GM20000 (cell line): ENCODE results near the gene HOMER2.
"Not testable (repeated sequence)": the region's sequence is repeated elsewhere in the genome, so short reads cannot be mapped to it uniquely, and the experiment has no call there.

Source experiments
- DNase-seq: peaks from one replicate; pipeline ENCODE4 v3.0.0; 2012; ENCODE audit warnings: low spot score
- TF ChIP-seq, protein P1 (sequence below): IDR thresholded peaks from 2 replicates; pipeline ENCODE4 v1.5.1; 2012; ENCODE audit warnings: mild to moderate bottlenecking, control low read depth; ENCODE audit errors: extremely low read depth, missing control alignments

HOMER2 gene

DNA sequence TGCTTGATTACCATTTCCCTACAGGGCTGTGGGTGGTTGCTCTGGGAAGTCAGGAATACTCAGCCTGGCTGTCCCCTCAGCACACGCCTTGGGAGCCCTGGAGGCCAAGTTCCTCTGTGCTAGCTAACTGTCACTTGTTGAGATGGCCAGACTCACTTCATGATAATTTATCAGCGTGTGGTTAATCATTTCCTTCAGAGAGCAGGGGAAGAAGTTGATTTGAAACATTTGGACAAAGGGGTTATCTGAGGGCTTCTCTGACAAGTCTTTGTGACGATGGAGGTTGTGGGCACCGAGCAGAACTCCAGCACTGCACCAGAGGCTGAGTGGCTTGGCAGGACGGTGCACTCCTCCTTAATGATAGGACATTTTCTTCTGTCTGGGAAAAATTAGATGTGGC is 81.2 kb downstream of the HOMER2 start:
- TF ChIP-seq, protein P1, sequence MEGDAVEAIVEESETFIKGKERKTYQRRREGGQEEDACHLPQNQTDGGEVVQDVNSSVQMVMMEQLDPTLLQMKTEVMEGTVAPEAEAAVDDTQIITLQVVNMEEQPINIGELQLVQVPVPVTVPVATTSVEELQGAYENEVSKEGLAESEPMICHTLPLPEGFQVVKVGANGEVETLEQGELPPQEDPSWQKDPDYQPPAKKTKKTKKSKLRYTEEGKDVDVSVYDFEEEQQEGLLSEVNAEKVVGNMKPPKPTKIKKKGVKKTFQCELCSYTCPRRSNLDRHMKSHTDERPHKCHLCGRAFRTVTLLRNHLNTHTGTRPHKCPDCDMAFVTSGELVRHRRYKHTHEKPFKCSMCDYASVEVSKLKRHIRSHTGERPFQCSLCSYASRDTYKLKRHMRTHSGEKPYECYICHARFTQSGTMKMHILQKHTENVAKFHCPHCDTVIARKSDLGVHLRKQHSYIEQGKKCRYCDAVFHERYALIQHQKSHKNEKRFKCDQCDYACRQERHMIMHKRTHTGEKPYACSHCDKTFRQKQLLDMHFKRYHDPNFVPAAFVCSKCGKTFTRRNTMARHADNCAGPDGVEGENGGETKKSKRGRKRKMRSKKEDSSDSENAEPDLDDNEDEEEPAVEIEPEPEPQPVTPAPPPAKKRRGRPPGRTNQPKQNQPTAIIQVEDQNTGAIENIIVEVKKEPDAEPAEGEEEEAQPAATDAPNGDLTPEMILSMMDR: no peak
- no peak for DNase-seq

DNA sequence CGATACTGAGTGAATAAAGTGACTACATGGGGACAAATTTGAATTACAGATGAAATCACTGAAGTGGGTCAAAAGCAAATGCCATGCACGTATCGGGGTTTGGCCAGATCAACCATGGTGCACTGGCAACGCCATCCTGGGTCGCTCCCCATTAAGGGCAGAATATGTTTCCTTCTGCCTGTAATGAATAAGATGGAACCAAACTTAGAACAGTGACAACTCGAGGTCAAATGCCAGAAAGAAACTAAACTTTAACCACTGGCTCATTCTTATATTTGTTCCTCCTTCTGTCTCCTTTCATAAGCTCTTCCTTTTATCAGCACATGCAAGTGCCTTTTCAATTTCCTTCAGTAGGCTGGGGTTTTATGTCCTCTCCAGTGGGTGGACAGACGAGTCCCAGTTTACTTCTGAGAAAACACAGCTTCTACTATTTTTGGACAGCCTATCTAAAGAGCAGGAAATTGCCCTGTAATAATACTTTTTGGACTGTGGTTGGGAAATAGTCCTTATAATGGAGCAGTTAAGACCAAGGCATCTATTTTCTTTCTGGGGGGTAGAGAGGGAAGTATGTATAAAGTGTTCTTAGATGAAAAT is 81.7 kb downstream of the HOMER2 start:
- TF ChIP-seq, protein P1: no peak
- no peak for DNase-seq

DNA sequence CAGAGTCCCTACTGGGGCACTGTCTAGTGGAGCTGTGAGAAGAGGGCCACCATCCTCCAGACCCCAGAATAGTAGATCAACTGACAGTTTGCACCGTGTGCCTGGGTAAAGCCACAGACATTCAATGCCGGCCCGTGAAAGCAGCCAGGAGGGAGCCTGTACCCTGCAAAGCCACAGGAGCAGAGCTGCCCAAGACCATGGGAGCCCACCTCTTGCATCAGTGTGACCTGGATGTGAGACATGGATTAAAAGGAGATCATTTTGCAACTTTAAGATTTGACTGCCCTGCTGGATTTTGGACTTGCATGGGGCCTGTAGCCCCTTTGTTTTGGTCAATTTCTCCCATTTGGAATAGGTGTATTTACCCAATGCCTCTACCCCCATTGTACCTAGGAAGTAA is 86.5 kb downstream of the HOMER2 start:
- not testable (repeated sequence) for DNase-seq

DNA sequence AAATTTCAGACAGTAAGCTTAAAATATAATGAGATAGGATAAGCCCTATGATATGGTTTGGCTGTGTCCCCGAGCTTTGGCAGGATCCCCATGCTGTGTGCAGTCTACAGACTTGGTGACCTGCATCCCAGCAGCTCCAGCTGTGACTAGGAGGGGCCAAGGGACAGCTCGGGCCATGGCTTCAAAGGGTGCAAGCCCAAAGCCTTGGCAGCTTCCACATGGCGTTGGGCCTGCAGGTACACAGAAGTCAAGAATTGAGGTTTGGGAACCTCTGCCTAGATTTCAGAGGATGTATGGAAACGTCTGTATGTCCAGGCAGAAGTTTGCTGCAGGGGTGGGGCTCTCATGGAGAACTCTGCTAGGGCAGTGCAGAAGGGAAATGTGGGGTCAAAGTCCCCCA is 86.9 kb downstream of the HOMER2 start:
- DNase-seq: not testable (repeated sequence)

DNA sequence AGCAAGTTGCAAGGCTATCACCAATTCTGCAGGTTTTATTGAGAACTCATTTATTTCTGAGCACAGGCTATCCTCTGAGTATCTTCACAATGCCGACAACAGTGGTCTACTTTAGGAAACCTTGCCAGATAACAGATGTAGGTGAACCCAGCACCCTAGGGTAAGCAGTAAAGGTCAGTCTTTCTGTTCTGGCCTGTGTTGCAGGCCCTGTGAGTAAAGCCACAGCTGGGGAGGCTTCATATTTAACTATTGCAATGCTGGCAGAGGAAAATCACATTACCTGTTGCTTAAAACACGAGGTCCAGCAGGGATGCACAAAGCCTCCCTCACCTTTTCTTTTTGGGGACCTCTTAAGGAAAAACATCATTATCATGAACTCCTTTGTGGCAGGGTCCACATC is 87.6 kb downstream of the HOMER2 start:
- TF ChIP-seq, protein P1: no peak
- DNase-seq: no peak

DNA sequence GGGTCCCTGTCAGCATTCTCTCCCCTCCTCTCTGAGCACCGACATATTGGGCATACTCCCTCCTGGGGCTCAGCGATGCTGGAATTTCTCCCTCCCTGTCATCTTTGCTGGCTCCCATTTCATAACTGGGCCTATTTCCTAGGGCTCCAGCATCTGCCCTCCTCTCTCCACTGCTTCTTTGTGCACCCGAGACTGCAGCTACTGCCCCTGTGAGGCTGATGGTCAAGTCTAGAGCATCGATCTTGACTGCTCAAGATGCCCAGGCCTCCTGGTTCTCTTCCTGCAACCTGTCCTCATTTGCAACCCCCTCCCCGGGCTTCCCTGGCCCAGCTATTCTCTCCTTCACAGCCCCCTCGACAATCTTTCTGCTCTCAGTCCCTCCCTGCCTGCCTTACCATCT is 89.6 kb downstream of the HOMER2 start:
- no peak for DNase-seq
- TF ChIP-seq, protein P1: no peak

DNA sequence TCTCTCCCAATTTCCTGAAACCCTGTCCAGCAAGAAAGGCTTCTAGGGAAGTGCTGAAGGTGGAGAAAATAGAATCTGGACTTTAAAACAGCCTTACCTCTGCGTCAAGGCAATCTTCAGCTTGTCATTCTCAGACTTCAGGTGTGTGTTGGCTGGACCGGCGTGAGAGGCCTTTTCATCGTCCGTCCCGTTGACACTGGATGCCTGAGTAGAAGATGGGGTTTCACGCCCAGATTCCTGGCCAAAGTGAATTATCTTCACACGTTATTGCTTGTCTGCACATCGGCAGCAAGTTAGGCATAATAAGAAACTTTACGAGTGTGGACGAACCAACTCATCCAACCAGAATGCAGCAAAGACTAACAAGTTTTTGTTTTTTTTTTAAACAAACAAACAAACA is 93.6 kb downstream of the HOMER2 start:
- no peak for DNase-seq
- TF ChIP-seq, protein P1: no peak

DNA sequence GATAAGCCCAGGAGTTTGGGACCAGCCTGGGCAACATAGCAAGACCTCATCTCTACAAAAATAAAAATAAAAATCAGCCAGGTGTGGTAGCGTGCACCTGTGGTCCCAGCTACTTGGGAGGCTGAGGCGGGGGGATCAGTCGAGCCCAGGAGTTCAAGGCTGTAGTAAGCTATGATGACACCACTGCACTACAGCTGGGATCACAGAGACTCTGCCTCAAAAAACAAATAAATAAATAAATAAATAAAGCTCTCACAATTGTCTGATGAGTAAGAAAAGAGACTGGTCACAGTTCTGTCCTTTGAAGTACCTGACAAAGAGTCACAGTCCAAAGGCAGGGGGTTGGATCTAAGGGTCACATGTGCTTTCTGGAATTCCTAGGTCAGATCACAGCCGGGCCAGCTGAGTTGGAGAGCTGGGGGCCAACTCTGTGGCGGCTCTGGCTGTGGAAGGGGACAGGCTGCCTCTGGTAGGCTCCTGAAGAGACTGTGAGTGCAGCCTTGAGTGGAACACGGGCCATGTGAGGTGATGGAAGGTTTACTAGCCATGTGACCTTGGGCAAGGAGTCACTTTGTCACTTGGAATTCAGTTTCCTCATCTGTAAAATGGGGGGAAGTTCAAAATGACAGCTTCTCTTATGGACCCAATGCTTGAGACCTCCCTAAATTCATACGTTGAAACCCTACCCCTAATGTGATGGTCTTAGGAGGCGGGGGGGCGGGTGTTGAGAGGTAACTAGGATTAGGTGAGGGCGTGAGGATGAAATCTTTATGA is 95.9 kb downstream of the HOMER2 start:
- no peak for DNase-seq
- TF ChIP-seq, protein P1: no peak
